Measurements from ENCODE around the gene GSC2. TPM values are rescaled to one million over a fixed set of nuclear protein-coding genes. Genes with fewer than 3 reads are reported as not detected.

The GSC2 gene
- total RNA-seq, 6 donors from 2014 or later, result not detected

DNA sequence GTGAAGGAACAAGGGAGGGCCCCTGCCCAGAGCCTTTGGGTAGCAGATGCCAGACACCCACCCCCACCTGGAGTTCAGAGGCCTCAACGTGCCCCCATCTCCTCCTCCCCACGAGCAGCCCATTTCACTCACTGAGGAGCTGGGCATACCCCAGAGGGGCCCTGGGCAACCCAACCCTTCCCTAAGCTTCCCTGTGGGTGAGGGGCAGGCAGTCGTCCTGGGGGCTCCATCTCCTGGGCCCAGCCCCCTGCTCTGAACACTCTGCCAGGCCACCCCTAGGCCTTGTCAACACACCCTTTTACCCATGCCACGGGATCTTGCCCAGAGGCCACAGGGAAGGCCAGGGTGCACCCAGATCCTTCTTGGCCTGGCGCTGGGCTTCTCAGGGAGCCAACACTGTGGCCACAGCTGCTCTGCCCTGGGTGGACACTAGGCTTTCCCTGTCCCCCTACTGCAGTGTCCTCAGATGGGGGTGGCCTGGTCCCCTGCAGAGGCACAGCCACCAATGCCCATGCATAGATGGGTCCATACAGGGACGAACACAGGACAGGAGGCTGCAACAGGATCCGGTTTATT is 25.0 kb upstream of the GSC2 start:
- DNase-seq, result no peak
- 83 to 90% methylated on average over 1 to 6 of the region's 7 CpGs for WGBS, 2 donors
- Histone ChIP-seq H3K27me3 (peaks cover 0 to 2% (median under 1%) of the 10 kb centered on the region in 4 donors), H3K27ac (peak overlapping the region in 3 of 4 donors; percentile 4 to 39 (median 14)), H3K4me1 (peaks cover 51 to 70% (median 55%) of the 10 kb centered on the region in 4 donors), H3K4me3 (no peak overlapping the region), H3K9me3 (no peaks in the 10 kb centered on the region), H3K36me3 (peaks cover 0 to 8% (median 0%) of the 10 kb centered on the region in 4 donors)
- no peak for ATAC-seq (ENCODE audit: low FRiP score in 2 of 2)
- TF ChIP-seq EP300 (IDR thresholded peaks at IDR 0.05) (no peak), POLR2A (IDR thresholded peaks at IDR 0.05) (no peak), POLR2AphosphoS5 (IDR thresholded peaks at IDR 0.05) (no peak)
- TF ChIP-seq, protein P1, sequence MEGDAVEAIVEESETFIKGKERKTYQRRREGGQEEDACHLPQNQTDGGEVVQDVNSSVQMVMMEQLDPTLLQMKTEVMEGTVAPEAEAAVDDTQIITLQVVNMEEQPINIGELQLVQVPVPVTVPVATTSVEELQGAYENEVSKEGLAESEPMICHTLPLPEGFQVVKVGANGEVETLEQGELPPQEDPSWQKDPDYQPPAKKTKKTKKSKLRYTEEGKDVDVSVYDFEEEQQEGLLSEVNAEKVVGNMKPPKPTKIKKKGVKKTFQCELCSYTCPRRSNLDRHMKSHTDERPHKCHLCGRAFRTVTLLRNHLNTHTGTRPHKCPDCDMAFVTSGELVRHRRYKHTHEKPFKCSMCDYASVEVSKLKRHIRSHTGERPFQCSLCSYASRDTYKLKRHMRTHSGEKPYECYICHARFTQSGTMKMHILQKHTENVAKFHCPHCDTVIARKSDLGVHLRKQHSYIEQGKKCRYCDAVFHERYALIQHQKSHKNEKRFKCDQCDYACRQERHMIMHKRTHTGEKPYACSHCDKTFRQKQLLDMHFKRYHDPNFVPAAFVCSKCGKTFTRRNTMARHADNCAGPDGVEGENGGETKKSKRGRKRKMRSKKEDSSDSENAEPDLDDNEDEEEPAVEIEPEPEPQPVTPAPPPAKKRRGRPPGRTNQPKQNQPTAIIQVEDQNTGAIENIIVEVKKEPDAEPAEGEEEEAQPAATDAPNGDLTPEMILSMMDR (IDR thresholded peaks at IDR 0.05), result no peak

DNA sequence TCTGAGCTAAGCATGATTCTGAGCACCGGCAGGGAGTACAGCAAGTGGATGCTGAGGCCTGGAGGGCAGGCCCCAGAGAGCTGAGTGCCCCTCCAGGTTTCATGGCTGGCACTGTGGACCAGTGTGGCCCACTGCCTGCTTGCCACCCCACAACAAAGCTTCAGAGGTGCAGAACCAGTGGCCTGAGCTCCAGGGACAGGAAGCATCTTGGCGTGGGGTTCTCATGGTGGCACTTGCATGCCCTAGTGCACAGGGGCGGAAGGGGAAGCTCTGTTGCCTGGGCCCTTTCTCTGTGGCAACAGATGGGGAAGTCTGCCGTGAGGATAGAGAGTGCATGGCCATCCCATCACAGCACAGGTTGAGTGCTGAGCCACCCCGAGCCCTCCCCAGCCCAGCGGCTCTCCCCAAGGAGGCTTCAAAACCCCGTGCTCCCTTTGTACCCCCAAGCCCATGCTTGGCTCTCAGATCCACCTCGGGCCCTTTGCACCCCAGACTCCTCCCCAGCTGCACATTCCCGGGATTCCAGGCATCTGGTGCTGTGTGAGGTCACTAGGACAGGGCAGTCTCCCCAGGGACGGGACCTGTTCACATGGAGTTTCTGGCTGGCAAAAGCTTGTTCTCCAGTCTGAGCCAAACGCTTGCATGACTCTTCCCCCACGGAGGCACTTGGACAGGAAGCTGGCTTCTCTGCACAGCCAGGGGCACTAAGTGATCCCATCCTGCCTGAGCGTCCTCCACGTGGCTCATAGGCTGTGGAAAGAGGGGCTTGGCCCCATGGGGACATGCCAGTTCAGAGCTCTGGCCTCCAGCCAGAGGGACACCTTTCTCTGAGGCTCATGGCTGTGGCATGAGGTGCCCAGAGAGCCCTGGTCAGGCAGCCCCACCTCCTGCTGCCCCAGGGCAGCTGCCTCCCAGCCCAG is 24.3 kb upstream of the GSC2 start:
- ATAC-seq (ENCODE audit: low FRiP score in 2 of 2), result no peak
- peaks cover 0 to 8% (median 0%) of the 10 kb centered on the region in 4 donors for H3K36me3 ChIP-seq
- WGBS, 2 donors, result 52 to 55% methylated on average over 6 to 11 of the region's 14 CpGs
- no peaks in the 10 kb centered on the region for H3K9me3 ChIP-seq
- TF ChIP-seq, protein P1 (IDR thresholded peaks at IDR 0.05), result no peak
- no peak for TF ChIP-seq POLR2AphosphoS5 (IDR thresholded peaks at IDR 0.05)
- no peak for TF ChIP-seq POLR2A (IDR thresholded peaks at IDR 0.05)
- TF ChIP-seq EP300 (IDR thresholded peaks at IDR 0.05), result no peak
- H3K27me3 ChIP-seq, result peaks cover 0 to 9% (median 5%) of the 10 kb centered on the region in 4 donors
- no peak for DNase-seq
- H3K4me1 ChIP-seq, result peaks cover 53 to 72% (median 58%) of the 10 kb centered on the region in 4 donors
- H3K27ac ChIP-seq, result peak overlapping the region in 3 of 4 donors; percentile 4 to 39 (median 14)
- H3K4me3 ChIP-seq, result no peak overlapping the region

GRCh38 chr22:19173047-19174035 is 23.2 kb upstream of the GSC2 start:
- no peak for TF ChIP-seq EP300 (IDR thresholded peaks at IDR 0.05)
- TF ChIP-seq POLR2A (IDR thresholded peaks at IDR 0.05), result no peak
- TF ChIP-seq, protein P1 (IDR thresholded peaks at IDR 0.05), result no peak
- TF ChIP-seq POLR2AphosphoS5 (IDR thresholded peaks at IDR 0.05), result no peak
- Histone ChIP-seq H3K9me3 (no peaks in the 10 kb centered on the region), H3K27ac (peak overlapping the region in 1 of 4 donors; percentile 39), H3K4me1 (peaks cover 51 to 72% (median 59%) of the 10 kb centered on the region in 4 donors), H3K4me3 (peak overlapping the region in 1 of 4 donors; percentile 75), H3K36me3 (peaks cover 0 to 8% (median 0%) of the 10 kb centered on the region in 4 donors), H3K27me3 (peaks cover 4 to 18% (median 12%) of the 10 kb centered on the region in 4 donors)
- 67 to 75% methylated on average over 12 to 19 of the region's 19 CpGs for WGBS, 2 donors
- ATAC-seq (ENCODE audit: low FRiP score in 2 of 2) (no peak), DNase-seq (no peak)

- Histone ChIP-seq H3K4me3 (peak overlapping the region; percentile 71 to 88 (median 74)), H3K36me3 (peaks cover 0 to 8% (median 0%) of the 10 kb centered on the region in 4 donors), H3K27ac (peak overlapping the region; percentile 81 to 88 (median 86)), H3K27me3 (peaks cover 4 to 21% (median 14%) of the 10 kb centered on the region in 4 donors), H3K4me1 (peaks cover 46 to 65% (median 54%) of the 10 kb centered on the region in 4 donors), H3K9me3 (no peaks in the 10 kb centered on the region)
- no peak for DNase-seq
- WGBS, 2 donors, result 44 to 45% methylated on average over 12 to 13 of the region's 13 CpGs
- TF ChIP-seq EP300 (IDR thresholded peaks at IDR 0.05), result no peak
- TF ChIP-seq, protein P1 (IDR thresholded peaks at IDR 0.05), result no peak
- no peak for TF ChIP-seq POLR2A (IDR thresholded peaks at IDR 0.05)
- ATAC-seq (ENCODE audit: low FRiP score in 2 of 2), result no peak
These were observed 22.3 kb upstream of the GSC2 start for GRCh38 chr22:19172213-19173046.

Measured in upper lobe of left lung (tissue), 6 donors.